Measurements from ENCODE around the gene PRDX2.

DNA sequence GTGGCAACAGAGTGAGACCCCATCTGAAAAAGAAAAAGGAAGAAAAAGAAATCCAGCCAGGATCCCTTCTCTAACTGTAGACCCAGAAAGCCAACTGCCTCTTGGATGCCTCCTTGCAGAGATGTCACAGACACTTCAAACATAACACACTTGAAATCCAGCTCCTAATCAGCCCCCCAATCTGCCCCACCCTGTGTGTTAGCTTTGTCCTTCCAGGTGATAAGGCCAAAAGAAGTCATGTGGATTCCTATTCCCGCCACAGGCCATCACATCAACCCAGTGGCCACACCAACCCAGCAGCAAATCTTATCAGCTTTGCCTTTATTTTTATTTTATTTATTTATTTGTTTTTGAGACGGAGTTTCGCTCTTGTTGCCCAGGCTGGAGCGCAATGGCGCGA, 41.9 kb downstream of the PRDX2 start:
- TF ChIP-seq, protein P1, sequence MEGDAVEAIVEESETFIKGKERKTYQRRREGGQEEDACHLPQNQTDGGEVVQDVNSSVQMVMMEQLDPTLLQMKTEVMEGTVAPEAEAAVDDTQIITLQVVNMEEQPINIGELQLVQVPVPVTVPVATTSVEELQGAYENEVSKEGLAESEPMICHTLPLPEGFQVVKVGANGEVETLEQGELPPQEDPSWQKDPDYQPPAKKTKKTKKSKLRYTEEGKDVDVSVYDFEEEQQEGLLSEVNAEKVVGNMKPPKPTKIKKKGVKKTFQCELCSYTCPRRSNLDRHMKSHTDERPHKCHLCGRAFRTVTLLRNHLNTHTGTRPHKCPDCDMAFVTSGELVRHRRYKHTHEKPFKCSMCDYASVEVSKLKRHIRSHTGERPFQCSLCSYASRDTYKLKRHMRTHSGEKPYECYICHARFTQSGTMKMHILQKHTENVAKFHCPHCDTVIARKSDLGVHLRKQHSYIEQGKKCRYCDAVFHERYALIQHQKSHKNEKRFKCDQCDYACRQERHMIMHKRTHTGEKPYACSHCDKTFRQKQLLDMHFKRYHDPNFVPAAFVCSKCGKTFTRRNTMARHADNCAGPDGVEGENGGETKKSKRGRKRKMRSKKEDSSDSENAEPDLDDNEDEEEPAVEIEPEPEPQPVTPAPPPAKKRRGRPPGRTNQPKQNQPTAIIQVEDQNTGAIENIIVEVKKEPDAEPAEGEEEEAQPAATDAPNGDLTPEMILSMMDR (IDR thresholded peaks at IDR 0.05 in 4 of 5, conservative IDR thresholded peaks at IDR 0.05 in 1 of 5) = no peak
- no peak for TF ChIP-seq POLR2A (IDR thresholded peaks at IDR 0.05)

Data from gastrocnemius medialis (tissue), 4 donors.